DMS79 treated with DMSO at 0.1 percent for 48 hours (cell line): Measurements from ENCODE around the gene ATP1A2.

ENCODE experiments used
- DNase-seq: peaks from one replicate; lab custom pipeline; 2025; lab: John Stamatoyannopoulos, UW

The ATP1A2 gene

DNA sequence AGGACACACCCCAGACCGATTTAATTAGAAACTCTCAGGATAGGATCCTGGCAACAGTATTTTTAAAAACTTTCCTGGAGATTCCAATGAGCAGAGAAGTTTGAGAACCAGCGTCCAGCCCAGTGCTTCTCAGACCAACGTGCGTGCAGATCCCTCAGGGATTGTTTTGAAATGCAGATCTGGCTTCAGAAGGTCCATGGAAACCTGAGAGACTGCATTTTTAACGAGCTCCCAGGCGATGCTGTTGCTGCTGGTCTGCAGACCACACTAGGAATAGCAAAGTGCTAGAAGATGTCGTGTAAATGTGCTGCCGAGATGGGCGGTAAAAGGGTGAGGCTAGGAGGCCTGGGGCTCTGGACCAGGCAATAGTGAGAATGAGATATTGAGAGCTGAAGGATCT, 56.4 kb downstream of the ATP1A2 start:
- no peak for DNase-seq

DNA sequence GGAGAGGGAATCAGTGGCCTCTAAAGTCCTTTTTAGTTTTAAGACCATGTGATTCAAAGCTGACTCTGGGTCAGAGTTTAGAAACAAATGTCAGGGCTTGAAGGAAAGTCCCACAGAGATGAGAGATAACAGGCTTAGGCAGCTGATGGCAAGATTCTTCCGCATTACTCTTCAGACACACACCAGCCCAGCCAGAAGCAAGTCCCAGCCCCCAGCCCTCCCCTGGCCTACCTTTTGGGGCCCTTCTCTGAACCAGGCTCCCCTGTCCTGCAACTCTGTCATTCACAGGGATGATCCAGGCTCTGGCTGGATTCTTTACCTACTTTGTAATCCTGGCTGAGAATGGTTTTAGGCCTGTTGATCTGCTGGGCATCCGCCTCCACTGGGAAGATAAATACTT, 61.7 kb downstream of the ATP1A2 start:
- no peak for DNase-seq

DNA sequence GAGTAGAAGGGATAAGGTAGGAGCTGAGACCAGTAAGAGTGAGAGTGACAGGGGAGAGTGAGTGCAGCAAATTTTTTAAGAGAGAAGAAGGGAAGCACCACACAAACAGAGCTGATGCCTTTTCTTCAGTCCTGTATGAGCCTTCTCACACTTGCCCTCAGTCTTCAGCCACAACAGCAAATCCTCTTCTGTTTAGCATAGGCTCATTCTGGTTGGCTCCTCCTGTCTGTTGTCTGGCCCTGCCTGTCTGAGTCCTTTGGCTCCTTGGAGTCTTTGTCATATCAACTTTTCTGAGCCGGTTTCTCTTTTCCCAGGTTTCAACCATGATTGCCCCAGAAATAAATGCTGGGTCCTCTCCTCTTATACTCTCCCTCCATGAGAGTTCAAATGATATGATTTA, 62.1 kb downstream of the ATP1A2 start:
- no peak for DNase-seq

DNA sequence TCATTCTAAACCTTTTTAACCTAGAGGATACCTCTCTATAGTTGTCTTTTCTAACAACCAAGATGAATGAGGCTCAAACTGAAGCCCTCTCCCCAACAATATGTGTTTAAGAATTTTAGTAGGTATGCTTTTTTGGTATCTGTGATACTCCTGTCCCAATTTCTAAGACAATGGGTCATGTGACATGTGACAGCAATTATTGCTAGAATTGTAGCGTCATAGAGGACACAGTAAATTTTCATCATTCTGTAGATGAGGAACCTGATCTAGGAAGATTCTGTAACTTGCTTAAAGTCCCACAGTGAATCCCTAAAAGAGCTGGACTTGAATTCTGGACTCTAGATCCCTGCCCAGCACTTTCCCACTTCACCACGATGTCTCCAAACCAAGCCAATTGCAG, 63.2 kb downstream of the ATP1A2 start:
- no peak for DNase-seq

DNA sequence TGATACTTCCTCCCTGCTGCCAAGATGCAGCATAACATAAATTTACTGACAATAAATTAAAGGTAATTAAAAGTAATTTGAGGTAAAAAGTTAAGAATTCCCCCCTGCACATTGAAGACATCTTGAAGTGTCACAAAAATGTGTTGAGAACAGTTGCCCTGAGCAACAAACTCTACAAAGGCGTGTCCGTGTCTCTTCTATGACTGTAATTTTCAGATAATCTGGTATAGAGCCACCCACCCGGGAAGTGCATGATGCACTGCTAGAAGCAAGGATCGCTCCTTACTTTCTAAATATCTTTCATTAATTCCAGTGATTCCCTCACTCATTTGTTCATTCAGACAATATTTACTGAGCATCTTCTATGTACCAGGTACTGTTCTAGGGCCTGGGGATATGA, 63.8 kb downstream of the ATP1A2 start:
- DNase-seq: no peak

DNA sequence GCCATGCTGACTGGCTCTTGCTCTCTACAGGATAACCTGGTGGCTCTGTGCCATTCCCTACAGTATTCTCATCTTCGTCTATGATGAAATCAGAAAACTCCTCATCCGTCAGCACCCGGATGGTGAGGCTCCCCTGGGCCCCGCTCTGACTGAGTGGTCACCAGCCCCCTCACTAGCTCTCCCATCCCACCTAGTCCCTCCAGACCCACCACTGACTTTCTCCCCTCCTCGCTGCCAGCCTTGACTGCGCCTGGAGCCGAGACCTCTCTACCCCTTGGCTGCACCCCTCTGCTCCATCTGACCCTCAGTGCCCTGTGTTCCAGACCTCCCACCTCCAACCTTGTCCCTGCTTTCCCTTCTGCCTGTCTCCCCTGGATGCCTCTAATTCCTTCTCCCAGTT, 70.7 kb downstream of the ATP1A2 start:
- no peak for DNase-seq

DNA sequence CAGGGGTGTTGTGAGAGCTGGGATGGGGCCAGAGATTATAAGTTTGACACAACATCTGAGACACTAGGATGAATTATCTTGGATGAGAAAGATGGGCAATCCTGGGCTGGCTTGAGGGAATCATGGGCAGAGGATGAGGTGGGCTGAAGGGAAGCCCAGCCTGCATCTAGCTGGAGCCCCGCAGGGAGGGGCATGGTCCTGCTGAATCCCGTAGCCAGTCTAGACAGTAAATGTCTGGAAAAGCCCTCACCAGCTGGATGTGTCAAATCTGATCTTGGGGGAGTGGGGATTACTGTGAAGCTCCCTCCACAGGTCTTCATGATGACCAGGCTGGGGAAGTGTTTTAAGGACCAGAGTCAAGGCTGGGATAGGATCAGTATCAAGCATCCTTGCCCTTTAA, 71.2 kb downstream of the ATP1A2 start:
- DNase-seq: no peak

DNA sequence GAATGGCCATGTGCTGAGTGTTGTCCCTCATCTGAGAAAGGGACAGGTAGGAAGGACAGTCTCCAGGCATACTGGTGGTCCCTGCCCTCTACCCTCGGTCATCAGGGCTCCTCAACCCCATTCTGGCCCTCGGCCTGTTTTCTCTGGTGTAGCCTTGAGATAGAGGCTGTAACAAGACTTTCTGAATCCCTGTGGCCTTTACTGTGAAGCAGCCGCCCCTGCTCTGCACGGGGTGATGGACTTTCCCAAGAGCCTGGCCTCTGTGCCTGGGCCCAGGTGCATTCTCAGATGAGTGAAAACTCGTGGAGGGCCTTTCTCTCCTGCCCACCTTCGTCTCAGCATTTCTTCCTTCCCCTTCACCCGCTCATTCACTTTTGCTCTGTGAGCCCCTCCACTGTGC, 71.8 kb downstream of the ATP1A2 start:
- no peak for DNase-seq

DNA sequence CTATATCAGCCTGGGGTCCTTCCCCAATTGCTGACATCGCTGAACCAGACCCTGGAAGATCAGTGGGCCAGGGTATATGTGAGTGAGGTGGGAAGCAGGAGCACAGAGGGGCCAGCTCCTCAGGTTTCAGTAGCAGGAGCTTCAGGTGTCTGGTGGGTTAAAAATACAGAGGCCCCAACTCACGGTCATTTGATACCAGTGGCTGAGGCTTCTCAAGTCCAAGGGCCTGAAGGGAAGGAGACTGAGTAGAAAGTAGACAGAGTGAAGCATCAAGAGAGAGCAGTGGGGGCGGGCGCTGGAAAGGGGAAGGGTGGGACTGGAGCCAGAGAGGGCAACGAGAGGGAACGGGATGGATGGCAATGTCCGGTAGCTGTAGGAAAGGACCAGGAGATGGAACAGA, 72.8 kb downstream of the ATP1A2 start:
- no peak for DNase-seq

DNA sequence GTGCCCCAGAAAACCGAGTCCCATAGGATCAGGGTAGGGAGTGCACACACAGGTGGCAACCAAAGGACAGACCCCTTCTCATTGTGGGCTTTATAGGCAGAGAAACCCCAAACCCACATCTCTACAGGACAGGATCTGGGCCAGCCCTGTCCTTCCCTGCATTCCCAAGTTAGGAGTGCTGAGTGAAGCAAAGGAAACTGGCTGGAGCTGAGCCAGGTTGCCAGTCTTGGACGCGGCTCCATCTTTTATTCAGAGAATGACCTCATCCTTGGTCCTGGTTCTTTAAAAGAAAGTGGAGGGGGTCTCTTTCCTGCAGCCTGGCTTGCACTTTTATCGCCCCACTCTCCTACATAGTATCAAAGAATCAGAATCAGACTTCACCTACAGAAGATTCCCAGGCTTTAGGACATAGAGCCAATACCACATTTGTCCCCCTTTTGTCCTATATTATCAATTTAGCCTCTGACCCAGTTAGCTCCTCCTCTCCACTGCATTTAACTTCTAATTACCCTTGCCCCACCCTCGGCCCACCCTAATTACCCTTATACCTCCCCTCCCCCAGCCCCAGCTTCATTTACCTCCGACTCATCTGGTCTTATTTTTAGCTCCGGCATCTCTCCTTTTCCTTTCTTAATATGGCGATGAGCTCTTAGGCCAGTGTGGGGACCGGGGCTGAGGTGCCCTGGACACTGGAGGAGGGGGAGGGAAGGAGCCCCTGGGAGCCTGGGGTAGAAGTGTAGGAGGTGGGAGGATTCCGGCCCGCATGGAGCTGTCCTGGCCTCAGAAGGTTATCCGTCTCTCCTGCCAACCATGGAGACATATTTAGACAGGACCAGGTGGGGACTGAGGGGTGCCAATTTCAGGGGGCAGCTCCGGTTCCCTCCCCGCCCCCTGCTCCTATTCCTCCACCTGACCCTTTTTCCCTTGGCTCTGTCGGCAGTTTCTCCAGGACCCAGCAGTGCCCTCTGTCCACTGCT, 74.4 kb downstream of the ATP1A2 start, which contains the start of gene CASQ1:
TSS of gene CASQ1 (plus strand) at position 927 of the 977 bp plus-strand sequence. CDS start 177 bp downstream, outside the sequence.
- DNase-seq: no peak

DNA sequence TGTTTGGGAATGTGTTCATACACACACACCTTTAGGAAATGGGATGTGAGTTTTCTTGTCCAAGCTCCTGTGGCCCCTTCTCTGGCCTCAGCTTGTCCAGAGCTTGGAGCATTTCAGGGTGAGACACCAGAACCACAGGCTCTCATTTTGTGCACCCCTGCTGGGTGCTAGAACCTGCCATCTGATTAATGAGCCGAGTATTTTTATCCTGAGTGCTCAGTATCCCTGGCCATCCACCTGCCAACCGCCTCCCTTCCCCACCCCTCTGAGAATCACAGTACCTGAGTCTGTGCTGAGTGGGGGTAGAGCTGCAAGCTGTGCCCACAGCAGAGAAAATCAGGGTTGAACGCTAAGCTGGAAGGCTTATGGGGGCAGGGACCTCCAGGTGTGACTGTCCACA, 76.2 kb downstream of the ATP1A2 start:
- no peak for DNase-seq

DNA sequence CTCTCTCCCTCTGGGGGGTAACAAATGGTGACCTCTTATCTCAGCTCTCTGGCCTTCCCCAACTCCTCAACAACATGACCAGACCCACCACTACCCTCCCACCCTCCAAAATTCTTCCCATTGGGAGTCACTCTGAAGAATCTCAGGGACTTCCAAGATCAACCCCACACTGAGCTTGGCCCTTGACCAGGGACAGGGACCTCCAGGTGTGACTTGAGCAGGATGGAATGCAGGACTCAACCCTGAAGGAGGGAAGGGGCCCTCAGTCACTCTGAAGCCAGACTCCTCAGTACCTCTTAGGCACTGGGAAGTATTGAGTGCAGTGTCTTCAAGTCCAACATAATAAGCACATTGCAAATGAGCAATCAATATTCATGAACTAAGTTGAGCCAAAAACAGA, 76.7 kb downstream of the ATP1A2 start:
- DNase-seq: no peak
